Activated naive CD4-positive, alpha-beta T cell treated with anti-CD3 and anti-CD28 coated beads for 36 hours (primary cell): ENCODE data around the gene FAAH. TPM values are rescaled to one million over a fixed set of nuclear protein-coding genes. Genes with fewer than 3 reads are reported as not detected.

Experiments
- CTCF ChIA-PET: fragments of 350-600 bp; sonication (Branson Sonifier 250); formaldehyde crosslinking; loops from one replicate; lab custom pipeline; 2021; ENCODE audit warnings: antibody characterized with exemption; lab: Charles Lee
- DNase-seq: peaks from one replicate; pipeline ENCODE4 v3.0.0-alpha.2; 2020
- H3K27ac Mint-ChIP-seq: one replicate; pipeline ENCODE4 v1.8.0; 2021; ENCODE audit warnings: mild to moderate bottlenecking, mixed read lengths
- H3K27me3 Mint-ChIP-seq: one replicate; pipeline ENCODE4 v1.8.0; 2021; ENCODE audit warnings: low read depth, mixed read lengths
- H3K36me3 Mint-ChIP-seq: one replicate; pipeline ENCODE4 v1.8.0; 2021; ENCODE audit warnings: low read depth, mixed read lengths
- H3K4me1 Mint-ChIP-seq: one replicate; pipeline ENCODE4 v1.8.0; 2021; ENCODE audit warnings: low read depth, mixed read lengths
- H3K4me3 Mint-ChIP-seq: one replicate; pipeline ENCODE4 v1.8.0; 2021; ENCODE audit warnings: mild to moderate bottlenecking, moderate library complexity, mixed read lengths
- H3K9me3 Mint-ChIP-seq: one replicate; pipeline ENCODE4 v1.8.0; 2021; ENCODE audit warnings: mixed read lengths
- intact Hi-C: fragments of 100-400 bp; cut with micrococcal nuclease; formaldehyde crosslinking; loops from one replicate; pipeline ENCODE4 v1.15.1; 2023
- total RNA-seq, 2 experiments: library from RNA; stranded (reverse); gene quantifications; one replicate each; pipeline ENCODE4 v1.2.3, GENCODE V29; 2021

FAAH gene
- total RNA-seq, 2 experiments from 2014 or later, result 3.8 to 4.8 TPM

- peak; percentile 28 for DNase-seq
- H3K9me3 Mint-ChIP-seq, result no peaks in the 10 kb centered on the region
- intact Hi-C loops, result no loop called here
Observed at GRCh38 chr1:46411601-46412341, 17.7 kb downstream of the FAAH start.

GRCh38 chr1:46412893-46413595 lies 18.9 kb downstream of the FAAH start:
- Mint-ChIP-seq H3K36me3 (no peaks in the 10 kb centered on the region), H3K27ac (no peak overlapping the region), H3K27me3 (no peaks in the 10 kb centered on the region), H3K9me3 (no peaks in the 10 kb centered on the region), H3K4me1 (no peaks in the 10 kb centered on the region), H3K4me3 (no peak overlapping the region)
- CTCF ChIA-PET, result interaction anchor here (0.6 to 1.4 kb wide), 3 partner anchors 18 to 130 kb away, joined by 3 read pairs; no protein-coding TSS in a partner anchor
- intact Hi-C loops, result no loop called here
- no peak for DNase-seq

More at GRCh38 chr1:46411601-46412341, 17.7 kb downstream of the FAAH start:
- CTCF ChIA-PET, result interaction anchor here (0.9 to 1.3 kb wide), 2 partner anchors 10 to 28 kb away, joined by 3 read pairs; no protein-coding TSS in a partner anchor
- no peak overlapping the region for H3K27ac Mint-ChIP-seq
- H3K27me3 Mint-ChIP-seq, result no peaks in the 10 kb centered on the region
- no peaks in the 10 kb centered on the region for H3K4me1 Mint-ChIP-seq
- H3K4me3 Mint-ChIP-seq, result no peak overlapping the region
- no peaks in the 10 kb centered on the region for H3K36me3 Mint-ChIP-seq

GRCh38 chr1:46413596-46413985 lies 19.5 kb downstream of the FAAH start:
- H3K27me3 Mint-ChIP-seq, result no peaks in the 10 kb centered on the region

GRCh38 chr1:46415514-46415913 lies 21.4 kb downstream of the FAAH start:
- CTCF ChIA-PET, result no interaction called here
- intact Hi-C loops, result no loop called here
- Mint-ChIP-seq H3K4me3 (no peak overlapping the region), H3K4me1 (no peaks in the 10 kb centered on the region), H3K9me3 (no peaks in the 10 kb centered on the region), H3K36me3 (no peaks in the 10 kb centered on the region), H3K27me3 (no peaks in the 10 kb centered on the region), H3K27ac (no peak overlapping the region)
- no peak for DNase-seq

More at GRCh38 chr1:46413596-46413985, 19.5 kb downstream of the FAAH start:
- peak; percentile 28 for DNase-seq
- CTCF ChIA-PET, result interaction anchor here (1.4 kb wide), 1 partner anchor 17 kb away, joined by 3 read pairs; no protein-coding TSS in a partner anchor
- Mint-ChIP-seq H3K9me3 (no peaks in the 10 kb centered on the region), H3K4me1 (no peaks in the 10 kb centered on the region), H3K36me3 (no peaks in the 10 kb centered on the region), H3K27ac (no peak overlapping the region), H3K4me3 (no peak overlapping the region)
- intact Hi-C loops, result no loop called here

GRCh38 chr1:46418976-46419375 lies 24.9 kb downstream of the FAAH start:
- Mint-ChIP-seq H3K4me1 (no peaks in the 10 kb centered on the region), H3K27ac (no peak overlapping the region), H3K9me3 (no peaks in the 10 kb centered on the region), H3K4me3 (no peak overlapping the region), H3K36me3 (no peaks in the 10 kb centered on the region), H3K27me3 (no peaks in the 10 kb centered on the region)
- DNase-seq, result no peak
- intact Hi-C loops, result no loop called here
- CTCF ChIA-PET, result interaction anchor here (1.3 to 1.8 kb wide), 2 partner anchors 8 to 11 kb away, joined by 3 to 4 read pairs; no protein-coding TSS in a partner anchor

- Mint-ChIP-seq H3K9me3 (no peaks in the 10 kb centered on the region), H3K4me3 (no peak overlapping the region), H3K27ac (no peak overlapping the region), H3K27me3 (peaks cover 4% of the 10 kb centered on the region), H3K36me3 (no peaks in the 10 kb centered on the region), H3K4me1 (no peaks in the 10 kb centered on the region)
- intact Hi-C loops, result no loop called here
- CTCF ChIA-PET, result interaction anchor here (1.0 kb wide), 1 partner anchor 22 kb away, joined by 3 read pairs; no protein-coding TSS in a partner anchor
- no peak for DNase-seq
Observed at GRCh38 chr1:46420533-46420915, 26.4 kb downstream of the FAAH start.

GRCh38 chr1:46421739-46422138 lies 27.6 kb downstream of the FAAH start:
- intact Hi-C loops, result no loop called here
- no peak for DNase-seq
- Mint-ChIP-seq H3K27ac (no peak overlapping the region), H3K9me3 (no peaks in the 10 kb centered on the region), H3K27me3 (peaks cover 7% of the 10 kb centered on the region), H3K36me3 (no peaks in the 10 kb centered on the region), H3K4me1 (no peaks in the 10 kb centered on the region), H3K4me3 (no peak overlapping the region)
- CTCF ChIA-PET, result interaction anchor here (1.3 kb wide), 1 partner anchor 11 kb away, joined by 3 read pairs; no protein-coding TSS in a partner anchor

GRCh38 chr1:46422261-46422871 lies 28.2 kb downstream of the FAAH start:
- Mint-ChIP-seq H3K9me3 (no peaks in the 10 kb centered on the region), H3K4me3 (no peak overlapping the region), H3K4me1 (no peaks in the 10 kb centered on the region), H3K27me3 (peaks cover 7% of the 10 kb centered on the region), H3K36me3 (no peaks in the 10 kb centered on the region), H3K27ac (no peak overlapping the region)
- CTCF ChIA-PET, result interaction anchor here (1.3 kb wide), 1 partner anchor 11 kb away, joined by 3 read pairs; no protein-coding TSS in a partner anchor
- no peak for DNase-seq
- intact Hi-C loops, result no loop called here

- H3K27me3 Mint-ChIP-seq, result peaks cover 7% of the 10 kb centered on the region
- H3K9me3 Mint-ChIP-seq, result no peaks in the 10 kb centered on the region
- CTCF ChIA-PET, result interaction anchor here (1.9 kb wide), 1 partner anchor 18 kb away, joined by 6 read pairs; no protein-coding TSS in a partner anchor
- H3K4me3 Mint-ChIP-seq, result no peak overlapping the region
- H3K4me1 Mint-ChIP-seq, result no peaks in the 10 kb centered on the region
- no peaks in the 10 kb centered on the region for H3K36me3 Mint-ChIP-seq
- intact Hi-C loops, result no loop called here
- DNase-seq, result no peak
- no peak overlapping the region for H3K27ac Mint-ChIP-seq
Observed at GRCh38 chr1:46423574-46424240, 29.6 kb downstream of the FAAH start.

GRCh38 chr1:46424730-46425129 lies 30.6 kb downstream of the FAAH start:
- Mint-ChIP-seq H3K4me3 (no peak overlapping the region), H3K36me3 (no peaks in the 10 kb centered on the region), H3K27me3 (peaks cover 7% of the 10 kb centered on the region), H3K4me1 (no peaks in the 10 kb centered on the region), H3K9me3 (no peaks in the 10 kb centered on the region), H3K27ac (no peak overlapping the region)
- intact Hi-C loops, result no loop called here
- DNase-seq, result no peak
- CTCF ChIA-PET, result interaction anchor here (1.0 to 1.9 kb wide), 2 partner anchors 15 to 17 kb away, joined by 4 to 6 read pairs; no protein-coding TSS in a partner anchor

- Mint-ChIP-seq H3K36me3 (no peaks in the 10 kb centered on the region), H3K9me3 (no peaks in the 10 kb centered on the region), H3K4me1 (no peaks in the 10 kb centered on the region), H3K27ac (no peak overlapping the region), H3K4me3 (no peak overlapping the region), H3K27me3 (peaks cover 7% of the 10 kb centered on the region)
- DNase-seq, result no peak
- CTCF ChIA-PET, result interaction anchor here (1.0 to 1.9 kb wide), 2 partner anchors 14 to 16 kb away, joined by 4 to 6 read pairs; no protein-coding TSS in a partner anchor
- intact Hi-C loops, result no loop called here
Observed at GRCh38 chr1:46425726-46426125, 31.6 kb downstream of the FAAH start.
